ENCODE results near the gene FAM229B.
A peak's percentile ranks its signal among the peaks of the same experiment; 100 is the strongest.

The FAM229B gene

DNA sequence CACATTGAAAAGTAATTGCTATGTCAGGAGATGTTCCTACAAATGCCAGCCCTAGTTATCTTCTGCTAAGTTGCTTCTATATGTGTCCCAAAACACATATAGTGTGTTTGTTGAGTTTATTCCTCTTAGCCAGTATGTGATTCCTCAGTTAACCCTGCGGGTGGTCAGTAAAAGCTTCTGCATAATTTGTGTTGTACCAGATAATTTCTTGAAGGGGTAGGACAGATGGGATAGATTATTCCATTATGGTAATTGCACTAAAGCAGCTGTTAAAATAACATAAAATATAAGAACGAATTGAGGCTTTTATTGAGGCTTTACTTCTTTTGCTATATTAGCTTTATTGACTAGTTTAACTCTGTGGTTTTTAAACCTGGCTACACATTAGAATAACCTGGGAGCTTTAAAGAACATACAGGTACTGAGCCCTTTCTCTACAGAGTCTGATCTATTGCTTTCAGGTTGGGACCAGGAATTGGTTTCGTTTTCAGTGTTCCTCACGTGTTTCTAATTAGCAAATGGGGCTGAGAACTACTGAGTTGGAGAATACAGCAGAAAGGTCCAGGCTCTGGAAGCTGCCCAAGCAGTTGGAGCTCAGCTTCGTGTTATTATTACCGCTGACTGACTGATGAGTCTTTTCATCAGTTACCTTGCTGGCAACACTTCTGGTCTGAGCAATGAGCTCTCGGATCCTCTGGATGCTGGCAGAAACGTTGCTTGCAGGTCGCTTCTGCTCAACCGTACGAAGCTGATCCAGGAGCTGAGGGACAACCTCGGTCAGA is 56.9 kb downstream of the FAM229B start:
- DNase-seq, result no peak

DNA sequence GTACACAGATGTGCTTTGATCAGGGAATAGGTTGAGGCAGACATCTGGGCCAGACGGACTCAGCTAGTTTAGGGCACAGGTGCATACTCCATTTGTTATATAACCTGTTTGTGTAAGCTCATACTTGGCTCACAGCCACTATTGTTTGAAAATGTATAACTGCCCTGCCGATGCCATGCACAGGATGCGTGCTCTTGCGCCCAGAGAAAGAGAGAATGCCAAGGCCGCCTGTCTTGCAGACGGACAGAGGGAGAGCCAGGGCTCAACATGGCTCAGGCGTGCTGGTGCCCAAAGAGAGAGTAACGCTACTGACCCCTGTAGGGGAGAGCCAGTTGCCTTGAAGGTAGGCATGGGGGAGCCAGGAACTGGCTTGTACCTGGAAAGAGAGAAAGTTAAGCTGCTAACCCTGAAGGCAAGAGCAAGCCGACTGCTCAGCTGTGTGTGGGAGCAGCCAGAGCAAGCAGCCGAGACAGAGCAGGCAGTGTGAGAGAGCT is 57.7 kb downstream of the FAM229B start:
- no peak for DNase-seq

DNA sequence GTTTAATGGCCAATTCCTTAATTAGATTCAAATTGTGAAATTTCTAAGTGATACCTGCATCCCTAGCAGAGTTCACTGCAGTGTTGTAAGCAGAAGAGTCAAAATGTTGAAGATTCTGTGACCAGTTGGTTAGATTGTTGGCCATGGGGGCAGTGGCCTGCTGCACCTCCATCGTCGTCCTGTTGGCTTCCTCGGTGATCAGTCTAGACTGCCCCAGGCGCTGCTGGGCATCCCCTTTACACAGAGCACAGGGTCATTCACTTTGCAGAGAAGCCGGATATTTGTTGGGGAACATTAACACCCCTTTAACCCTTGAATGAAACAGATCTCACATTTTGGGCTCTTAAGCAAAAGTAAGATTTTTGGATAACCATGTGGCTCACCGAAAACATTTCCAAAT is 60.7 kb downstream of the FAM229B start:
- DNase-seq, result no peak

DNA sequence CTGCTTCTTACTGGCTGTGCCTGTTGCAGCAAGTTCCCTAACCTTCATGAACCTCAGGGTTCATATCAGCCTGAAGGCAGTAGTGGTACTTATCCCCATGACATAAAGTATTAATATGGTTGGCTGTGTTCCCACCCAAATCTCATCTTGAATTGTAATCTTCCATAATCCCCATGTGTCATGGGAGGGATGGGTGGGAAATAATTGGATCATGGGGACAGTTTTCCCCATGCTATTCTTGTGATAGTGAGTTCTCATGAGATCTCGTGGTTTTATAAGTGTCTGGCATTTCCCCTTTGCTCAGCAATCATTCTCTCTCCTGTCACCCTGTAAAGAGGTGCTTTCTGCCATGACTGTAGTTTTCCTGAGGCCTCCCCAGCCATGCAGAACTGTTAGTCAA is 61.8 kb downstream of the FAM229B start:
- DNase-seq, result no peak

DNA sequence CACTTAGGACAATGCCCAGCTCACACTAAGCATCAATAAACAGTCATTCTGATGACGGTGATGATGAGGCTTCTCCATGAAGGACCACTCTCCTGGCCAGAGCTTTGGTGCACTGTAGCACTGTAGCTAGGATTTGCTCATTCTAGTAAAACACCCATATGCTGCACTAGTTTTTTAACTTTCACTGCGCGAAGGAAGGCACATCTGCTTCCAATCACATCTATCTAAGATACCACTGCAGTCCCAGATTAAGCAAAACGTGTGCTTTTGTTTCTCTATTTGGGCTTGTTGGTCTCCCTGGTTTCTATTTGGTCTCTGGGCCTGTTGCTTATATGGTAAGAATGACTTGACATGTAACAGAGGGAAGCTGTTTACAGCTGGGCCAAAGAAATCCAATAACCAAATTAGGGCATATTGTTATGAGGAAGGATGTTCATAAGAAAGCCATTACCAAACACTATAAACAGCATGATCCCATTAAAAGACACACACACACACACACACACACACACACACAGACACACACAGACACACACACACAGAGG is 62.4 kb downstream of the FAM229B start:
- peak in 2 of 4 experiments; percentile 10 to 21 for DNase-seq

DNA sequence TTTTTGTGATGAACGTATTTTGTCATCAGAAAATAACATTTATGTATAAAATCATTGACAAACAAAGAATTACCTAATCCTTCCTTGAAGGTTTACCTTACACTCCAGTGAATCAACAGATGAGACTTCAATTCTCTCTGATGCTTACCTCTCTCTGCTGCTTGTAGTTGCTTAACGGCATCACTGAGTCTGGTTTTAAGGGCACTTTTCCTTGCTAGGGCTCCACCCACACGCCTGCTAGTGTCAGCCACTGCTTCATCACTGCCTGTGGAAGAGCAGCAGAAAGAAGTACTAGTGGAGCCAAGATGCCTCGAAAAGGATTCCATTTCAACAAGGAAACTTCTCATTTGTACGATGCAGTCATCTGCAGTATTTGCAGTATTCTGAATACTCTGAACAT is 63.0 kb downstream of the FAM229B start:
- peak; percentile 4 to 24 (median 17) for DNase-seq
